Glutamatergic neuron (in vitro differentiated cells): ENCODE data around the gene WFDC5. TPM values are rescaled to one million over a fixed set of nuclear protein-coding genes. Genes with fewer than 3 reads are reported as not detected.
"Not testable (repeated sequence)": the region's sequence is repeated elsewhere in the genome, so short reads cannot be mapped to it uniquely, and the experiment has no call there.

Source experiments
- DNase-seq: peaks from one replicate; pipeline ENCODE4 v3.0.0; 2022
- H3K27ac Mint-ChIP-seq: one replicate; pipeline ENCODE4 v1.8.0; 2020; ENCODE audit warnings: mild to moderate bottlenecking, mixed read lengths, inconsistent platforms; ENCODE audit not compliant: unreplicated experiment
- H3K27me3 Mint-ChIP-seq: one replicate; pipeline ENCODE4 v1.8.0; 2020; ENCODE audit warnings: mild to moderate bottlenecking, moderate library complexity, mixed read lengths, inconsistent platforms; ENCODE audit not compliant: unreplicated experiment
- H3K36me3 Mint-ChIP-seq: one replicate; pipeline ENCODE4 v1.8.0; 2020; ENCODE audit warnings: mild to moderate bottlenecking, mixed read lengths, inconsistent platforms; ENCODE audit not compliant: unreplicated experiment
- H3K4me1 Mint-ChIP-seq: one replicate; pipeline ENCODE4 v1.8.0; 2020; ENCODE audit warnings: mild to moderate bottlenecking, low read depth, mixed read lengths, inconsistent platforms; ENCODE audit not compliant: unreplicated experiment
- H3K4me3 Mint-ChIP-seq: one replicate; pipeline ENCODE4 v1.8.0; 2020; ENCODE audit warnings: mild to moderate bottlenecking, mixed read lengths, inconsistent platforms; ENCODE audit not compliant: unreplicated experiment
- H3K9me3 Mint-ChIP-seq: one replicate; pipeline ENCODE4 v1.8.0; 2020; ENCODE audit warnings: mild to moderate bottlenecking, moderate library complexity, mixed read lengths, inconsistent platforms; ENCODE audit not compliant: unreplicated experiment
- CTCF ChIP-seq: fragments of 200-600 bp; sonication (generic); IDR thresholded peaks from one replicate; pipeline ENCODE4 v1.5.0; 2021; ENCODE audit not compliant: partially characterized antibody, unreplicated experiment
- total RNA-seq: library from RNA; stranded (reverse); fragmentation: NEBNext Ultra II Directional; extraction: Animal tissue kit (Norgen Biotek cat#: 25700); gene quantifications from one replicate; pipeline ENCODE4 v1.2.1, GENCODE V29; 2021; ENCODE audit not compliant: unreplicated experiment

Gene WFDC5
- total RNA-seq, 1 donor from 2014 or later = not detected

GRCh38 chr20:45140836-45141235 lies 25.9 kb upstream of the WFDC5 start:
- no peak for TF ChIP-seq CTCF
- Mint-ChIP-seq H3K27me3 (no peaks in the 10 kb centered on the region), H3K4me3 (no peak overlapping the region), H3K36me3 (no peaks in the 10 kb centered on the region), H3K9me3 (no peaks in the 10 kb centered on the region), H3K27ac (no peak overlapping the region), H3K4me1 (no peaks in the 10 kb centered on the region)
- no peak for DNase-seq

- not testable (repeated sequence) for H3K4me1 Mint-ChIP-seq
These were observed 24.9 kb upstream of the WFDC5 start for GRCh38 chr20:45139733-45140375.

GRCh38 chr20:45138561-45139300 lies 23.8 kb upstream of the WFDC5 start:
- Mint-ChIP-seq H3K36me3 (no peaks in the 10 kb centered on the region), H3K27ac (no peak overlapping the region), H3K9me3 (no peaks in the 10 kb centered on the region), H3K27me3 (no peaks in the 10 kb centered on the region), H3K4me1 (no peaks in the 10 kb centered on the region), H3K4me3 (no peak overlapping the region)
- TF ChIP-seq CTCF = peak; percentile 80
- peak; percentile 74 for DNase-seq

More at GRCh38 chr20:45139733-45140375, 24.9 kb upstream of the WFDC5 start:
- not testable (repeated sequence) for H3K27me3 Mint-ChIP-seq, DNase-seq, H3K36me3 Mint-ChIP-seq, H3K27ac Mint-ChIP-seq, H3K4me3 Mint-ChIP-seq, H3K9me3 Mint-ChIP-seq

- H3K4me3 Mint-ChIP-seq = no peak overlapping the region
- no peak for TF ChIP-seq CTCF
- H3K4me1 Mint-ChIP-seq = no peaks in the 10 kb centered on the region
- no peak overlapping the region for H3K27ac Mint-ChIP-seq
- no peaks in the 10 kb centered on the region for H3K9me3 Mint-ChIP-seq
- DNase-seq = no peak
- no peaks in the 10 kb centered on the region for H3K27me3 Mint-ChIP-seq
- no peaks in the 10 kb centered on the region for H3K36me3 Mint-ChIP-seq
These were observed 21.9 kb upstream of the WFDC5 start for GRCh38 chr20:45136911-45137310.

- H3K4me1 Mint-ChIP-seq = no peaks in the 10 kb centered on the region
- no peaks in the 10 kb centered on the region for H3K36me3 Mint-ChIP-seq
- H3K9me3 Mint-ChIP-seq = no peaks in the 10 kb centered on the region
- no peak overlapping the region for H3K27ac Mint-ChIP-seq
- no peaks in the 10 kb centered on the region for H3K27me3 Mint-ChIP-seq
- no peak for TF ChIP-seq CTCF
- DNase-seq = no peak
- no peak overlapping the region for H3K4me3 Mint-ChIP-seq
These were observed 13.1 kb upstream of the WFDC5 start for GRCh38 chr20:45128099-45128498.
